Activated CD8-positive, alpha-beta memory T cell treated with anti-CD3 and anti-CD28 coated beads, Interleukin-2, amount 50 U/mL, for 1 hour (primary cell): ENCODE results near the gene ODF4.
A peak's percentile ranks its signal among the peaks of the same experiment; 100 is the strongest.

Experiments used
- DNase-seq: peaks from one replicate; pipeline ENCODE4 v3.0.0-alpha.2; 2020; ENCODE audit errors: extremely low read depth

The ODF4 gene, protein sequence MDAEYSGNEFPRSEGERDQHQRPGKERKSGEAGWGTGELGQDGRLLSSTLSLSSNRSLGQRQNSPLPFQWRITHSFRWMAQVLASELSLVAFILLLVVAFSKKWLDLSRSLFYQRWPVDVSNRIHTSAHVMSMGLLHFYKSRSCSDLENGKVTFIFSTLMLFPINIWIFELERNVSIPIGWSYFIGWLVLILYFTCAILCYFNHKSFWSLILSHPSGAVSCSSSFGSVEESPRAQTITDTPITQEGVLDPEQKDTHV

GRCh38 chr17:8339540-8339939 is at the start of gene ODF4:
Gene ODF4 (plus strand): TSS chr17:8339840. CDS start chr17:8340052, 212 bp downstream.
- DNase-seq: no peak

- DNase-seq: no peak
These were observed 49.6 kb upstream of the ODF4 start for GRCh38 chr17:8290043-8290442.

DNA sequence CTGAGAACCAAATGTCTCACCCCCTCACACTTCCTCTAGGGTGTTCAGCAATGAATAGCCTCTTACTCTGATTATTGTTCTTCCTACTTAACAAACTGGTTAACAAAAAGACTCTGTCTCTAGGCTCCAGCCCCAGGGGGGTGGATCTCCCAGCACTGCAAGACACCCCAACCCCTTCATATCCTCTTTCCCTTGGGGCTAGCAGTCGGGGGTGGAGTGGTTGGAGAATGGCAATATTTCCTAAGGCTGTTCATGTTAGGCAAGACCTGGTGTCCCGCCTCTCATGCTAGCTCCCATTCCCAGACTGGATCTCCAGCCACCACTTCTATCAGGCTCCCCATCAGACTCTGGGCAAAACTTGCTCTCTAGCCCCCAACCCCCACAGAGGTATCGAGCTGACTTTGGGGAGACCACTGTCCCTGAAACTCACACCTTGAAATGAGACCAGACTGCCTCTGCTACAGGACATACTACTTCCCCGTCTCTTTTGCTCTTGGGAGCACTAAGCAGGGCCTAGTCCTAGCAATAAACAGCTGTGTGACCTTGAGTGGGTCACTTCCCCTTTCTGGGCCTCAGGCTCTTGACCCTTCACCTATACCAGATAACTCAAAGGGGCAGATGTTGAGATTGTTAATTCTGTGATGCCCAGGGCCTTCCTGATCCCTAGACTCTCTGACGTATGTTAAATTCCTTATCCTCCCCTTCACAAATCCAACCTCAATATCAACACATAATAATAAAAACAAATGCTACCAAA is 46.8 kb upstream of the ODF4 start:
- no peak for DNase-seq

DNA sequence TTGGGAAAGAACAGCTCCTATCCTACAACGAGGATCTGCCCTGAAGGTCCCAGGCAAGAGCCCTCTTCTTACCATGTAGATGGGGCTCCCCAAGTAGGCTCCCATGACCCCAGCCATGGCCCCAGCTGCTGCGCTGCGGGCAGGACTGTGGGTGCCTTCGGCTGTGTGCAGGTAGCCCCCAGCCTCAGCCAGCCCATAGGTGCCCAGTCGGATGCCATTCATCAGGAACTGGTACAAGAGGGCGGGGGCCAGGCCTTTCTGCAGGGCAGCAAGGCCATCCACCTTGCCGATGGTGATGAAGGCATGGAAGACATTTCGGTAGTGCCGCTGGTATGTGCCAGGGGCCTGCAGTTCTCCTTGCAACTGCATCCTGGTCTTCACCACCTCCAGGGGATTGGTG is 45.3 kb upstream of the ODF4 start:
- DNase-seq: no peak

- no peak for DNase-seq
These were observed 44.8 kb upstream of the ODF4 start for GRCh38 chr17:8294814-8295316.

- DNase-seq: no peak
These were observed 39.4 kb upstream of the ODF4 start for GRCh38 chr17:8300226-8300625.

- peak; percentile 36 for DNase-seq
These were observed 38.9 kb upstream of the ODF4 start for GRCh38 chr17:8300627-8301242.

DNA sequence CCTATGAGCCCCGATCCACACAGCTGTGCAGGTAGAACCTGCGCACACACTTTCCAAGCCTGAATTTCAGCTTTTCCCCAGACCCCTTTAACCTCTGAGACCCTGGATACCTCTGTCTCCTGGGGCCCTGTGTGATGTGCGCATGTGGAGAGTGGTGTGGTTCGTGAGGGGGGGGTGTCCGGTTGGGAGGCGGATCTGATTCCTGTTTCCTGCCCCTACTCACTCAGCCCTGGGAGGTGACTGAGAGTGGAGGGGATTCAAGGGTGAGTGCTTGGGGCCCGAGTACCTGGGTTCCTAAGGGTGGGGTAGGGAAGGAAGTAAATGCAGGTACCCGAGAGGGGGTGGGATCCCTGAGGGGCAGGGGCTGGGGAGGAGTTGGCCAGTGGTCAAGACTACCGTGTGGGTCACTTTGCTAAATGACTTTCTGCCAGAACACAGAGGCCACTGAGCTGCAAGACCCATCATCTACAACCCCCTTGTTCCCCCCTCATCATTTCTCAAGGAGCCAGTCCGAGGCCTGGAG is 29.0 kb upstream of the ODF4 start:
- DNase-seq: no peak

DNA sequence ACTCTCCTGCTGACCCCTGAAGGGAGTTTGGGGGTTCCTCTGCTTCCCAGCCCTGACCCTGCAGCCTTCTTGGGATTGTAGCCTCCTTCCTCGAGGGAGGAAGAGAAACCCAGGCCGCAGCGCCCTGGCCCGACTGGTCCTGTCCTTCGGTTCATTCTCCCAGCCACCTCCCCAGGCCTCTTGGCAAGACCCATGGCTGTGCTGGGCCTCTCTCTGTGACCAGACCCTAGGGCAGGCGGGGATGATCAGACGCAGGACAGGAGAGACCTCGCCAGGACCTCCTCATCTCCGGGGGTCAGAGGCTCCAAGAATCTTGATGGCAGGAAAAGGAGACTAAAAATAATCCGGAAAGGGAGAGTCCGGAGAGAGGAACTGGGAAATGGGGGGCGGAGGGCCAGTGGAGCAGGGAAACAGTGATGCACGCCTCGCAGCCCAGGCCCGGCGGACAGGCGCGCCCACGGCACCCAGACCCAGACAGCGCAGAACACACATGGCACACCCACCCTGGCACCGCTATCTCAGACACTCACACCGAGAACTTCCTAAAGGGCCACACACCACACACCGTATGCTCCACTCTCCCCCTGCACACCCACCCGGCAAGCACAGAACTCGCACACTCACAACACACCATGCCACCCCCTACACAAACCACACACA is 28.4 kb upstream of the ODF4 start:
- DNase-seq: no peak

- DNase-seq: no peak
These were observed 27.4 kb upstream of the ODF4 start for GRCh38 chr17:8312251-8312650.

- no peak for DNase-seq
These were observed 26.7 kb upstream of the ODF4 start for GRCh38 chr17:8312726-8313600.

GRCh38 chr17:8314797-8315763 is 24.6 kb upstream of the ODF4 start:
- DNase-seq: no peak

- DNase-seq: no peak
These were observed 23.8 kb upstream of the ODF4 start for GRCh38 chr17:8315764-8316217.

DNA sequence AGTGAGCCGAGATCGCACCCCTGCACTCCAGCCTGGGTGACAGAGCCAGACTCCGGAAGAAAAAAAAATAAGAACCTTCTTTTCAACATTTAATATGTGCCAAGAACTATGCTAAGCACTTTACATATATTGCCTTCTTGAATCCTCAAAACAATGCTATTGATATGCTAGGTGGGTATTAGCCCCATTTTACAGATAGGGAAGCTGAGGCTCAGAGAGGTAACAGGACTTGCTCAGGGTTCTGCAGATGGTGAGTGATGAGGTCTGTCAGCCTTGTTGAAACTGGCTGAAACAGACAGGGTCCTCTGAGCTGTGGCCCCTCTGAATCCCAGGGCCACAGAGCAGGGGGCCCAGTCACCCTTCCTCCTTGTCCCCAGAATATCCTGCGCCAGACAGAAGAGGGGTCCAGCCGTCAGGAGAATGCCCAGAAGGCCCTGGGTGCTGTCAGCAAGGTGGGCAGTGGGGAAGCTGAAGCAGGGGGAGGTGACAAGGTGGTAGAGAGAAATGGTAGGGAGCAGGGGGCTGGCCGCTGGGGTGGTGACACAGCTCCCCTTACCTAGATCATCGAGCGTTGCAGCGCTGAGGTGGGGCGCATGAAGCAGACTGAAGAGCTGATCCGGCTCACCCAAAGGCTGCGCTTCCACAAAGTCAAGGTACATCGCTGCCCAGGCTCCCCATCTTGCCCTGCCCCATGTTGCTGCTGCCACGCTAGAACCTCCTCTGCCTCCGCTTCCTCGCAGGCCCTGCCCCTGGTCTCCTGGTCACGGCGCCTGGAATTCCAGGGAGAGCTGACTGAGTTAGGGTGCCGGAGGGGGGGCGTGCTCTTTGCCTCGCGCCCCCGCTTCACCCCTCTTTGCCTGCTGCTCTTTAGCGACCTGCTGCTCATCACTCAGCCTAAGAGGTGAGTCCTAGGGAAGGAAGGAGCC is 21.4 kb upstream of the ODF4 start:
- DNase-seq: no peak

DNA sequence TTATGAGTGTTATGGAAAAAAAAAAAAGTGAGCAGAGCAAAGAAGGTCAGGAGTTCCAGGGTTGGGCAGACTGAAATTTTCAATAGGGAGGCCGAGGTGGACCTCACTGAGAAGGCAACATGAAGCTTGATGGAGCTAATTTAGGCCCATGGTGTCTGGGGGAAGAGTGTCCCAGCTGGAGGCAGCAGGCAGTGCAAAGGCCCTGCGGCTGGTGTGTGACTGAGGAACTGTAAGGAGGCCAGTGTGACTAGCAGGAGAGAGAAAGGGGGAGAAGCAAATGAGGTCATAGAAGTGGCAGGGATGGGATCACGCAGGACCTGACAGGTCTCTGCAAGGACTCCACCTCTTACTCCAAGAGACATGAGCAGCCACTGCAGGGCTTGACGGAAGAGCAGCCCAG is 19.4 kb upstream of the ODF4 start:
- no peak for DNase-seq

DNA sequence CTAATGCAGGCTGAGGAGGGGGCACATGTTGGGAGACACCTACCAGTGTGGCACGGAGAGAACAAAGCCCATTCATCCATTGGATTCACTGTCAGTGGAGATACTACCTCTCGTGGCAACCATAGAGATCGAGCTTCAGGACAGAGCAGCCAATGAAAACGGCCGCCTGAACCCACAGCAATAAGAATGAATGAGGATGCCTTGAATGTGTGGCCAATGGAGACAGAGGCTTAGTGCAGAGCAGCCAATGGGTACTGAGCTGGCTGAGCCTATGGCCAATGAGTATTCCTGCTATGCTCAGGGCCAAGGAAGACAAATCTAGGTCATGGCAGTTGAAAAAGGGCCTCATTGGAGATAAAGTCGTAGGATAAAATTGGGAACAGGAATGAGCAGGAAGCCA is 18.6 kb upstream of the ODF4 start:
- DNase-seq: no peak

GRCh38 chr17:8322061-8322460 is 17.6 kb upstream of the ODF4 start:
- DNase-seq: no peak

DNA sequence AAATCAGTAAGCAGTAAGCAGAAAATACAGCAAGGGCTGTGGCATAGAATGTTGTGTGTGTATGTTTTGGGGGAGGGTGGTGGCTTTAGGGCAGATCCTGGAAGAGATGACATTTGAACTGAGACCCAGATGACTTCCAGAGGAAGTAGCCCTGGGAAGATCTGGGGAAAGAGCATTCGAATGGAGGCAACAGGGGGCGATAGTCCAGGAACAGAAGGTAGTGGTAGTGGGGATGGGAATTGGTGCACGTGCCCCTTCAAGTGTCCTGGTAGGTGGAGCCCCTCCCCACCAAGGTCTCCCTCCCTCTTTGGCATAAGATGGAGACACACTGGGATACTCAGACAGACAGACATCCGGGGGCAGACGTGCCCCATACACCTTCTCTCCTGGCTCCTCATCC is 15.5 kb upstream of the ODF4 start:
- no peak for DNase-seq

DNA sequence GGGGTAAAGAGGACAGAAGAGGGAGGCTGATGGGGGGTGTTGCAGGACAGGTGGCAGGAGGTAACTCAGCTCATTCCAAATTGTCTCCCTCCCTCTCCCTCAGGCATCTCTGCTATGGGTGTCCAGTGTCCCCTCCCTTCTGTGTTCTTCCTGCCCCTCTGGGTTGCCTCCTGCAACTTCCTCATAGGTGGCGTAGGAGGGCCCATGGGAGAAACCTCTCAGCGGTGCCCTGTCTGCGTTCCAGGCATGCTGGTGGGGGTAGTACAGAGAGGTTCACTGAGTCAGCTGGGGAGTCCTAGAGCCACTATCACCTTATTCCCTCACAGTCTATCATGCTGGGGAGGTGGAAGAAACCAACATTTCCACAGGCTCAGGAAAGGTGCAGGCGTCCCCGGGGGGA is 14.7 kb upstream of the ODF4 start:
- DNase-seq: no peak
